K562 (cell line): ENCODE data around the gene KRT76. TPM values are rescaled to one million over a fixed set of nuclear protein-coding genes. Genes with fewer than 3 reads are reported as not detected.

ENCODE experiments used
- polyA plus RNA-seq, 8 experiments: library from polyadenylated mRNA; depleted of rRNA in 4 of 8; stranded (reverse) in 5 of 8; unstranded in 3 of 8; fragments of >200 nt; fragmentation: Nextera tagmentation in 2 of 8; fragmentation: Illumina TruSeq in 1 of 8; extraction: Ambion mirVana in 2 of 8; extraction: Trizol in 1 of 8; gene quantifications; 2 replicates each; pipeline versions ENCODE4 v1.2.1 to v1.2.3, GENCODE V29; 2011 to 2014; ENCODE audit warnings: inconsistent platforms in 1 of 8, missing spikeins in 1 of 8
- total RNA-seq, 7 experiments: library from RNA; depleted of rRNA in 6 of 7; stranded (reverse); fragments of >200 nt in 6 of 7; fragmentation: Illumina TruSeq in 2 of 7; extraction: Trizol in 2 of 7; gene quantifications; 2 replicates each; pipeline versions ENCODE4 v1.2.1 to v1.2.3, GENCODE V29; 2011 to 2021; ENCODE audit warnings: low replicate concordance in 1 of 7
- TF ChIP-seq, protein P1 (sequence below): fragments of 200-600 bp; sonication (generic); IDR thresholded peaks from one replicate; pipeline ENCODE4 v1.6.1; 2012; ENCODE audit warnings: mild to moderate bottlenecking, low read depth, low read length, inconsistent platforms

Gene KRT76
- total and polyA plus RNA-seq, 9 of the 15 experiments (the other 6 are each of a cell fraction or from before 2014, with no cell fraction given) = not detected

DNA sequence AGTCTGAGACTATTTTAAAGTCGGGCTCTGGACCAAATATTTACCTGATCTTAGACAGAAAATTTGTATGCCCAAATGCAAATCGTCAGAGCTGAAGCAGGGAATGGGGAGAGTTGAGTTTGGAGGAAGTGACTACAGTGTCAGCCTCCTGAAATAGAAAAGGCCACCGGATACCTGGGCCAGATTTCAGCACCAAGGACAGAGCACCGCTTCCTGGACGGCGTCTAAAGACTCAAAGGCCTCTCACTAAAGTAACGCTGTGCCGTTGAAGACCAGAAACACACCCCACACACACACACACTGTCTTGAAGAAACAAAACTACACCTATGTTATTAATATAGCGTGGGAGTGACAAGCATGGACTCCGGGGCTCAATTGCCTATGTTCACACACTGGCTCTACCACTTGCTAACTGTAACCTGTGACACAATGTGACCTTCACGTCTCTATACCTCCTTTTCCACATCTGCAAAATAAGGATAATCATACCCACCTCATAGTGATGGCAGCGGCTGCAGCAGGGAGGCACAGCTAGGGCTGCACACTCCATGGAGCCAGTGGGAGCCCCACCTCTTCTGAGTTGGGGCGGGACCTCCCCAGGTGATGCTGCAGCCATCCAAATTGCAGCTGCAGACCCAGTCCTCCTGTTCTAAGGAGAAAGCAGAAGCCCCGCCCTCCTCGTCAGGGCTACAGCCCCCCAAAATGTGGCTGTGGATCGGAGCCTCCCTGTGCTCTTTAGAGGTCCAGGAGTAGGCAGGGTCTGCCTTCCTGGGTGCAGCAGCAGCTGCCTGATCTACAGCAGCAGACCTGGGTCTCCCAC lies 35.6 kb downstream of the KRT76 start (continued):
- TF ChIP-seq, protein P1, sequence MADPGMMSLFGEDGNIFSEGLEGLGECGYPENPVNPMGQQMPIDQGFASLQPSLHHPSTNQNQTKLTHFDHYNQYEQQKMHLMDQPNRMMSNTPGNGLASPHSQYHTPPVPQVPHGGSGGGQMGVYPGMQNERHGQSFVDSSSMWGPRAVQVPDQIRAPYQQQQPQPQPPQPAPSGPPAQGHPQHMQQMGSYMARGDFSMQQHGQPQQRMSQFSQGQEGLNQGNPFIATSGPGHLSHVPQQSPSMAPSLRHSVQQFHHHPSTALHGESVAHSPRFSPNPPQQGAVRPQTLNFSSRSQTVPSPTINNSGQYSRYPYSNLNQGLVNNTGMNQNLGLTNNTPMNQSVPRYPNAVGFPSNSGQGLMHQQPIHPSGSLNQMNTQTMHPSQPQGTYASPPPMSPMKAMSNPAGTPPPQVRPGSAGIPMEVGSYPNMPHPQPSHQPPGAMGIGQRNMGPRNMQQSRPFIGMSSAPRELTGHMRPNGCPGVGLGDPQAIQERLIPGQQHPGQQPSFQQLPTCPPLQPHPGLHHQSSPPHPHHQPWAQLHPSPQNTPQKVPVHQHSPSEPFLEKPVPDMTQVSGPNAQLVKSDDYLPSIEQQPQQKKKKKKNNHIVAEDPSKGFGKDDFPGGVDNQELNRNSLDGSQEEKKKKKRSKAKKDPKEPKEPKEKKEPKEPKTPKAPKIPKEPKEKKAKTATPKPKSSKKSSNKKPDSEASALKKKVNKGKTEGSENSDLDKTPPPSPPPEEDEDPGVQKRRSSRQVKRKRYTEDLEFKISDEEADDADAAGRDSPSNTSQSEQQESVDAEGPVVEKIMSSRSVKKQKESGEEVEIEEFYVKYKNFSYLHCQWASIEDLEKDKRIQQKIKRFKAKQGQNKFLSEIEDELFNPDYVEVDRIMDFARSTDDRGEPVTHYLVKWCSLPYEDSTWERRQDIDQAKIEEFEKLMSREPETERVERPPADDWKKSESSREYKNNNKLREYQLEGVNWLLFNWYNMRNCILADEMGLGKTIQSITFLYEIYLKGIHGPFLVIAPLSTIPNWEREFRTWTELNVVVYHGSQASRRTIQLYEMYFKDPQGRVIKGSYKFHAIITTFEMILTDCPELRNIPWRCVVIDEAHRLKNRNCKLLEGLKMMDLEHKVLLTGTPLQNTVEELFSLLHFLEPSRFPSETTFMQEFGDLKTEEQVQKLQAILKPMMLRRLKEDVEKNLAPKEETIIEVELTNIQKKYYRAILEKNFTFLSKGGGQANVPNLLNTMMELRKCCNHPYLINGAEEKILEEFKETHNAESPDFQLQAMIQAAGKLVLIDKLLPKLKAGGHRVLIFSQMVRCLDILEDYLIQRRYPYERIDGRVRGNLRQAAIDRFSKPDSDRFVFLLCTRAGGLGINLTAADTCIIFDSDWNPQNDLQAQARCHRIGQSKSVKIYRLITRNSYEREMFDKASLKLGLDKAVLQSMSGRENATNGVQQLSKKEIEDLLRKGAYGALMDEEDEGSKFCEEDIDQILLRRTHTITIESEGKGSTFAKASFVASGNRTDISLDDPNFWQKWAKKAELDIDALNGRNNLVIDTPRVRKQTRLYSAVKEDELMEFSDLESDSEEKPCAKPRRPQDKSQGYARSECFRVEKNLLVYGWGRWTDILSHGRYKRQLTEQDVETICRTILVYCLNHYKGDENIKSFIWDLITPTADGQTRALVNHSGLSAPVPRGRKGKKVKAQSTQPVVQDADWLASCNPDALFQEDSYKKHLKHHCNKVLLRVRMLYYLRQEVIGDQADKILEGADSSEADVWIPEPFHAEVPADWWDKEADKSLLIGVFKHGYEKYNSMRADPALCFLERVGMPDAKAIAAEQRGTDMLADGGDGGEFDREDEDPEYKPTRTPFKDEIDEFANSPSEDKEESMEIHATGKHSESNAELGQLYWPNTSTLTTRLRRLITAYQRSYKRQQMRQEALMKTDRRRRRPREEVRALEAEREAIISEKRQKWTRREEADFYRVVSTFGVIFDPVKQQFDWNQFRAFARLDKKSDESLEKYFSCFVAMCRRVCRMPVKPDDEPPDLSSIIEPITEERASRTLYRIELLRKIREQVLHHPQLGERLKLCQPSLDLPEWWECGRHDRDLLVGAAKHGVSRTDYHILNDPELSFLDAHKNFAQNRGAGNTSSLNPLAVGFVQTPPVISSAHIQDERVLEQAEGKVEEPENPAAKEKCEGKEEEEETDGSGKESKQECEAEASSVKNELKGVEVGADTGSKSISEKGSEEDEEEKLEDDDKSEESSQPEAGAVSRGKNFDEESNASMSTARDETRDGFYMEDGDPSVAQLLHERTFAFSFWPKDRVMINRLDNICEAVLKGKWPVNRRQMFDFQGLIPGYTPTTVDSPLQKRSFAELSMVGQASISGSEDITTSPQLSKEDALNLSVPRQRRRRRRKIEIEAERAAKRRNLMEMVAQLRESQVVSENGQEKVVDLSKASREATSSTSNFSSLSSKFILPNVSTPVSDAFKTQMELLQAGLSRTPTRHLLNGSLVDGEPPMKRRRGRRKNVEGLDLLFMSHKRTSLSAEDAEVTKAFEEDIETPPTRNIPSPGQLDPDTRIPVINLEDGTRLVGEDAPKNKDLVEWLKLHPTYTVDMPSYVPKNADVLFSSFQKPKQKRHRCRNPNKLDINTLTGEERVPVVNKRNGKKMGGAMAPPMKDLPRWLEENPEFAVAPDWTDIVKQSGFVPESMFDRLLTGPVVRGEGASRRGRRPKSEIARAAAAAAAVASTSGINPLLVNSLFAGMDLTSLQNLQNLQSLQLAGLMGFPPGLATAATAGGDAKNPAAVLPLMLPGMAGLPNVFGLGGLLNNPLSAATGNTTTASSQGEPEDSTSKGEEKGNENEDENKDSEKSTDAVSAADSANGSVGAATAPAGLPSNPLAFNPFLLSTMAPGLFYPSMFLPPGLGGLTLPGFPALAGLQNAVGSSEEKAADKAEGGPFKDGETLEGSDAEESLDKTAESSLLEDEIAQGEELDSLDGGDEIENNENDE = no peak
